ENCODE data around the gene BCL10.
A peak's percentile ranks its signal among the peaks of the same experiment; 100 is the strongest.

The BCL10 gene

DNA sequence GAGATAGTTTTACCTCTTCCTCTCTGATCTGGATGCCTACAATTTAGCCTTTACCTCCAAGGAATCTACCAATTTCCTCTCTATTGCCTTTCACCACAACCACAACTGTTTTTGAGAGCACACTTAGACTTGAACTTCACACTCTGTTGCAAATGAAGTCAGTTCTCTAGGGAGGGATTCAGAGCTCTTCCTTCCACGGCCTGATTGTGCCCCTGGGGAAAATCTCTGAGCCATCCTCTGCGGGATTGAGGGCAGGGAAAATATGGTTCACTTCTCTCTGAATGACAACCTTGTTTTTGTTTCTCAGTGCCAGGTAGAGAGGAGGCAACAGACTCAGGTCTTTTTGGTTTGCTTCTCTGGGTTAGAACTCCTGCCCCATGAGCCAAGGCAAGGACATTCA is 35.4 kb upstream of the BCL10 start:
- DNase-seq, result no peak
- no peak for ATAC-seq
- no peaks in the 10 kb centered on the region for H3K36me3 Mint-ChIP-seq (ENCODE audit: low read depth)
- peaks cover 4% of the 10 kb centered on the region for H3K4me1 Mint-ChIP-seq
- no peaks in the 10 kb centered on the region for H3K9me3 Mint-ChIP-seq
- peaks cover 39% of the 10 kb centered on the region for H3K27me3 Mint-ChIP-seq
- H3K27ac Mint-ChIP-seq, result no peak overlapping the region
- H3K4me3 Mint-ChIP-seq, result no peak overlapping the region

DNA sequence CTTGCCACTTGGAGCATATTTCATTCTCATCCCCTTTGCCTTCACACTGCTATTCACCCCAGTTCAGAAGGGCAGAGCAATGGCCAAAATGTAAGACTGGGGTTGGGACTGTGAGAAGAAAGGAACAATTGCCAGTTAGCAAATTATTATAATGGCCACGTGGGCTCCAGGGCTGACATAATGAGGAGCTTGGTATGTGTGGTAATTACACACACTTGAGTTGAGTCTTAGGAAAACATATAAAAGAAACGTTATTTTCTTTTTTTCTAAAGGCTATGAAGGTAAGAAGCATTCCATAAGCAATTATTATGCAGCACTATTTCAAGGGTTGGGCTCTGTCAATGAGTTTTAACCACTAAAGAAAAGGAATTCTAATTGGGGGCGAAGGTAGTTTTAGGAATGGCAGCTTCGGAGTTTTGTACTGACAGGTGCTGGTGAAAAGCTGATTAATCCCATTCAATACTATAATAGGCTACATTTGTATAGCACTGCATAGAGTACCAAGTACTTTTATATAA is 32.5 kb upstream of the BCL10 start:
- ATAC-seq (no peak), DNase-seq (no peak)
- H3K27ac Mint-ChIP-seq, result no peak overlapping the region
- H3K27me3 Mint-ChIP-seq, result peaks cover 49% of the 10 kb centered on the region
- no peak overlapping the region for H3K4me3 Mint-ChIP-seq
- no peaks in the 10 kb centered on the region for H3K36me3 Mint-ChIP-seq (ENCODE audit: low read depth)
- H3K4me1 Mint-ChIP-seq, result peaks cover 4% of the 10 kb centered on the region
- H3K9me3 Mint-ChIP-seq, result no peaks in the 10 kb centered on the region

DNA sequence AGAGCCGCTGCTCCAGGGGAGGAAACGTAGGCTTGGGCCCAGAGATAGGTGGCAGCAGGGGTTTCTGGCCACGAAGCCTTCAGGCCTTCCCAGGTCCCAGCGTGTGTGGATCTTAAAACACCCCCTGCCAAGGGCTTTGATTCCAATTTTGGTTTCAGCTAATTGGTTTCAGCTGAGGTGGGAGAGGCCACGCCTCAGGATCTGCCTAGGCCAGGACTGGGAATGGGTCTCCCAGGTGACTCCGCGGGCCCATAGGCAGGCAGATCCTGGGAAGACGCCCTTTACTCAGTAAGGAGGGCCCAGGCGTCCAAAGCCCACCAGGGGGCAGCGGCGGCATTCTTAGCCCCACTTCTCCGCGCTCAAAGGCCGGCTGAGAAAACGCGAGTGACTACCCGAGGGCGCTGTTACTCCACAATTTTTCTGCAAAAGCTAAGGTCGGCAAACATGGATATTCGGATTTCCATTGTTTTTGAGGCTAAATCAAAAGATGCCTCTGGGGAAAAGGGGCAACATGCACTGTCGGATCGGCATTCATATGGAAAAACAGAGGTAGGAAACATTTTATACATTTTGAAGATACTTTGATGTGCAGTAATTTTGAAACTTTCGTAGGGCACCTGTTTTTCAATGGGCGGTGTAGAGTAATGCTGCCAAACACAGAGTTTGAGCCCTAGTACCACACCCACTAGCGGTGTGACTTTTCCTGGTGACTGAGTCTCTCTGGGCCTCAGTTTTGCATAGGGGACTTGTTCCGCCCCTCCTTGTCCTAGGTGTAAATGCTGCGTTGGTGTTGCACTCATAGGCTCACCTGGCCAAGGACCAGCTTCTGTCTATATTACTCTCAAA is 31.8 kb upstream of the BCL10 start:
- Mint-ChIP-seq H3K4me1 (peaks cover 4% of the 10 kb centered on the region), H3K4me3 (no peak overlapping the region), H3K27me3 (peaks cover 55% of the 10 kb centered on the region), H3K27ac (no peak overlapping the region), H3K9me3 (no peaks in the 10 kb centered on the region), H3K36me3 (ENCODE audit: low read depth) (no peaks in the 10 kb centered on the region)
- peak; percentile 77 for DNase-seq
- peak; percentile 91 for ATAC-seq

DNA sequence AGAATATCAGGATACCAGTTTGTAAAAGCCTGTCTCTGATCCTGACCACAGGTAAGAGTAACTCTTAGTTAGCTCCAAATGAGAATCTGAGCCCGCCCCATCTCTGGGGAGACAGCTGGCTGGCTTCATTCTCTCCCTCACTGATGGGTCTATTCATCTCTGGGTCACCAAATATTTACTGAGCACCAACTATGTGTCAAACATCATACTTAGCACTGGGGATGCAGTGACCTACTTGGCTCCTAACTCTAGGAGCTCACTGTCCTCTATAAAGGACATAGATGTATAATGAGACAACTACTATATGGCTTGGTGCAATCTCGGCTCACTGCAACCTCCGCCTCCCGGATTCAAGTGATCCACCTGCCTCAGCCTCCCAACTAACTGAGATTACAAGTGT is 29.8 kb upstream of the BCL10 start:
- Mint-ChIP-seq H3K27me3 (peaks cover 64% of the 10 kb centered on the region), H3K9me3 (no peaks in the 10 kb centered on the region), H3K27ac (no peak overlapping the region), H3K4me1 (peaks cover 4% of the 10 kb centered on the region), H3K36me3 (ENCODE audit: low read depth) (no peaks in the 10 kb centered on the region), H3K4me3 (no peak overlapping the region)
- DNase-seq, result no peak
- no peak for ATAC-seq

DNA sequence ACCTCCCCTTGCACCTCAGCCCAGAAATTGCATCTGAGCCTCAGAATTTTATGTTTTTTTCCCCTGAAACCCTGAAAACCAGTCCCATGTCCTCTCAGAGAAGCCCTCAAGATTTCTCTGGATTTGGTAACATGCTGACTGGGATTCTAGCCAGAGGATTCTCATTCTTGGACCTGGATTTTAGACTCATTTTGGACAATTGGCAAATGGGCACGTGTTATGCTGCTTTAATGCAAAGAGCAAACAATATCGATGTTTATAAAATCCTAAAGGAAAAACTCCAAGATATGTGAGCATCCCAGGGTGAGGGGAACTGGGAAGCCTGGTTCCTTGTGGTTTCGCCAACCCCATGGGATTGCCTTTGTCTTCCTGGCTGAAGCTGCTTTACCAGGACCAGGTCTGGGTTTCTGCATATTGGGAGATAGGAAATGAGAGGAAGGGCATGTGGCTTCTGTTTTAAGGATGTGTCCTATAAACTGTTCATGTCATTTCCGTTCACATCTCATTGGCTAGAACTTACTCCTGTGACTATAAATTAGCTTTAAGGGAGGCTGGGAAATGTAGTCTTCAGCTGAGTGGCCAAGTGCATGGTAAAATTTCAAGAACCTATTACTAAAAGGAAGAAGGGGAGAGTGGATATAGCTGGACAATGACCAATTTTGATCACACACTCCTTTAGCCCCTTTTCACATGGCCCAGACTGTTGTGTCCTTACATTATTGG is 27.2 kb upstream of the BCL10 start:
- no peak overlapping the region for H3K27ac Mint-ChIP-seq
- H3K4me3 Mint-ChIP-seq, result no peak overlapping the region
- DNase-seq (no peak), ATAC-seq (no peak)
- no peaks in the 10 kb centered on the region for H3K9me3 Mint-ChIP-seq
- no peaks in the 10 kb centered on the region for H3K36me3 Mint-ChIP-seq (ENCODE audit: low read depth)
- peaks cover 12% of the 10 kb centered on the region for H3K4me1 Mint-ChIP-seq
- H3K27me3 Mint-ChIP-seq, result peaks cover 59% of the 10 kb centered on the region

DNA sequence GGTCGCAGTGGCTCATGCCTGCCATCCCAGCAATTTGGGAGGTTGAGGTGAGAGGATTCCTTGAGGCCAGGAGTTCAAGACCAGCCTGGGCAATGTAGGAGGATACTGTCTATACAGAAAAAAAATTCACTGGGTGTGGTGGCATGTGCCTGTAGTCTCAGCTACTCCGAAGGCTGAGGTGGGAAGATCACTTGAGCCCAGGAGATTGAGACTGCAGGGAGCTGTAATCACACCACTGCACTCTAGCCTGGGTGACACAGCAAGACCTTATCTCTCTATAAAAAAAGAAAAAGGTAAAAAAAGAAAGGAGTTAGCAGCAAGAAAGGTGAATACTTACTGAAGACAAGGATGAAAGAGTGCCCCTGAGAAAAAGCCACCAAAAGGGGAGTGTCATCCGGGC is 23.7 kb upstream of the BCL10 start:
- peaks cover 2% of the 10 kb centered on the region for H3K36me3 Mint-ChIP-seq (ENCODE audit: low read depth)
- peaks cover 27% of the 10 kb centered on the region for H3K4me1 Mint-ChIP-seq
- no peaks in the 10 kb centered on the region for H3K9me3 Mint-ChIP-seq
- ATAC-seq (no peak), DNase-seq (no peak)
- no peak overlapping the region for H3K4me3 Mint-ChIP-seq
- H3K27me3 Mint-ChIP-seq, result peaks cover 56% of the 10 kb centered on the region
- H3K27ac Mint-ChIP-seq, result no peak overlapping the region

DNA sequence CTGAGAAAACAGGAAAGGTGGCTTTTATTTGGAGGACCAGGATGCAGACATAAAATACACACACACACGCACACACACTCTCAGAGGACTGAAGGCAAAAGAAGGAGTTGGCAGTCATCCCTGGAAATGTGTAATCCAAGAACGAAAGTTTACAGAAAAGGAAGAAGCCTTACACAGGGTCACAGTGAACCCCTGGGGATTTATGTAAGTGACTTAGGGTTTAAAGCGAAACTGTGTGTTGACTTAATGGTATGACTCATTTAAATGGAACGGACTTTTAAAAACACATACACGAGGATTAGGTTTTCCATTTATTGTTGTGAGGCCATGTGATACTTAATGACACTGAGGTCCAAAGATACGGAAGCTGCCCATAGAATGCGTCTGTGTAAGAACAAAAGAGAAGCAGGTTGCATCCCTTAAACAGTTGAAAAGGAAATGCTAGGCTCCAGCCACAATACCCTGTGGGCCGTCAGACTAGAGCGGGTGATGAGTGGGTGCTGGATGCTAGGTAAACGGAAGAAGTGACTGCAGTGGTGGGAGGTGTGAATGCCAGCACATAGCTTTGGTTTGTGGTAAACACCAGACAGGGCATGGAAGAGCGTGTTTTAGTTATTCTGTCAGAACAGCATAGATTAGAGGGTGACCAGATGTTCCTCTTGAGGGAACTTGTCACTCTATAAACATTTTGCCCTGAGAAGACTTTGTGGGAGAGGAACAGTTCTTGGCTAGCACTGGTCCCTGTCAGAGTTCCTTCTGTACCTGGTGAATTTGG is 21.6 kb upstream of the BCL10 start:
- Mint-ChIP-seq H3K27ac (peak overlapping the region; percentile 90), H3K4me1 (peaks cover 34% of the 10 kb centered on the region), H3K4me3 (peak overlapping the region; percentile 70), H3K27me3 (peaks cover 43% of the 10 kb centered on the region), H3K9me3 (no peaks in the 10 kb centered on the region), H3K36me3 (ENCODE audit: low read depth) (peaks cover 2% of the 10 kb centered on the region)
- ATAC-seq (peak; percentile 98), DNase-seq (peak; percentile 71)

DNA sequence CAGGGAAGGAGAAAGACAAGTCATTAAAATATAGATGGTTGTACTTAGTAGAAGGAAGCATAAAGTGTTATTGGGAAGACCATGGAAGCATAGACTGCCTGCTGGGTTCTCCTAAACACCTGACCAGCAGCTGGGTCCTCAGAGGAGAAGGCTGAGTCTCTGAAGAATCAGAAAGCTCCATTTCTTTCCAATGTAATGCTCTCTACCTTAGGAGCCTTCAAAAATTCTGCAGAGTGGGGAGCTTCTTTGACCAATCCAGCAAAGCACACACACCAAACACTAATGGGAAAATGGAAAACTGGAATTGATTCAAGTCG is 21.1 kb upstream of the BCL10 start:
- H3K4me1 Mint-ChIP-seq, result peaks cover 34% of the 10 kb centered on the region
- H3K36me3 Mint-ChIP-seq (ENCODE audit: low read depth), result peaks cover 2% of the 10 kb centered on the region
- H3K27ac Mint-ChIP-seq, result peak overlapping the region; percentile 90
- DNase-seq, result no peak
- peak overlapping the region; percentile 70 for H3K4me3 Mint-ChIP-seq
- ATAC-seq, result no peak
- peaks cover 39% of the 10 kb centered on the region for H3K27me3 Mint-ChIP-seq
- H3K9me3 Mint-ChIP-seq, result no peaks in the 10 kb centered on the region

DNA sequence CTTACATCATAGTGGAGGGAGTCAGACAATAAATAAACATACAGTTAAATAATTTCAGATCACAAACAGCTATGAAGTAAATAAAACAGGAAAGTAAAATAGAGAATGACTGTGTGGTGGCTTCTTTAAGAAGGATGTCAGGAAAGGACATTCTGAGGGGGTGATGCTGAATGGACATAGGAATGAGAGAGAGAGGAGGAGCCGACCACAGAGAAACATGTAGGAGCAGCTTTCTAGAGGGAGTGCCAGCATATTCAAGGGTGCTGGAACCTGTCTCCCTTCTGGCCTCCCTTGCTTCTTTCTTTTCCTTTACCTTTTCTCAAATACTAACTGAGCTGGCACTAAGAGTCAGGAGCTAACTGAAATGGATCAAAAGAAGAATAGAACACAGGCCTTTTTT is 20.5 kb upstream of the BCL10 start:
- H3K4me3 Mint-ChIP-seq, result no peak overlapping the region
- peaks cover 2% of the 10 kb centered on the region for H3K36me3 Mint-ChIP-seq (ENCODE audit: low read depth)
- peaks cover 34% of the 10 kb centered on the region for H3K4me1 Mint-ChIP-seq
- H3K9me3 Mint-ChIP-seq, result no peaks in the 10 kb centered on the region
- H3K27me3 Mint-ChIP-seq, result peaks cover 33% of the 10 kb centered on the region
- ATAC-seq (no peak), DNase-seq (no peak)
- H3K27ac Mint-ChIP-seq, result peak overlapping the region; percentile 41

DNA sequence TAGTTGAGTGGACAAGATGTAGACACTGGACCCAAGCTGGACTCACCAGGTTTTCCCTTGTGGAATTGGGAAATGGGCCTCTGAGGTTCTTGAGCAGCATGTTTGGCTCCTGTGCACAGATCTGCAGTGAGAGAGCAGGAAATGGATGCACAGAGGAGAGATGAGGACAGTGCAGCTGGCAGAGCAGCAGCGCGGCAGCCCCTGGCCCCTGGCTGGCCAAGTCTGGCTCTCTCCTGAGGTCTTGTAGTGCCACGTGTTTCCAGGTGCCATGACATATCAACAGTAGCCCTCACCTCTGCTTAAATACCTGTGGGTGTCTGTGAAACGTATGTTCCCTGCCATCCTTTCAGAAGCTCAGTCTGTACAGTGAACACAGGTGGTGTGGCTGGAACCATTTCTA is 19.2 kb upstream of the BCL10 start:
- Mint-ChIP-seq H3K4me1 (peaks cover 34% of the 10 kb centered on the region), H3K36me3 (ENCODE audit: low read depth) (peaks cover 2% of the 10 kb centered on the region), H3K27me3 (peaks cover 27% of the 10 kb centered on the region), H3K27ac (no peak overlapping the region), H3K9me3 (no peaks in the 10 kb centered on the region), H3K4me3 (no peak overlapping the region)
- no peak for DNase-seq
- ATAC-seq, result no peak

DNA sequence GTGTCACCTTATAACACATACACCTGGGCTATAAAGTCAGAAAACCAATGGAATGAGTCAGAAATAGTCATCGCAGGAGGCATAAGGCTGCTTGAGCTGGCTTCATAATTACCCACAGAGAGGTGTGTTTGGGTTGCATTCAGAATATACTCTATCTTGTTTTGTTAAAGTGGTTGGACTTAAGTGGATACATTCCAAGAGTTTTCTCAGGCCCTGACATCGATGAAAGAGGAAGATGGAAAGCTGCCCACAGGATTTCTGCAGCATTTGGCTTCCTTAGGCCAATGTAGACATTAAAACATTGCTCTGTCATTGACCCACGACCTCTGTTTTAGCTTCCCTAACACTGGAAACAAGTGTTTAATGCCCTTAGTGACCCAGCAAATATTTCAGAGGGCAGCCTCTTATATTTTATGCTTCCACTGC is 18.6 kb upstream of the BCL10 start:
- H3K36me3 Mint-ChIP-seq (ENCODE audit: low read depth), result peaks cover 2% of the 10 kb centered on the region
- no peak overlapping the region for H3K27ac Mint-ChIP-seq
- peaks cover 41% of the 10 kb centered on the region for H3K4me1 Mint-ChIP-seq
- DNase-seq (no peak), ATAC-seq (no peak)
- H3K27me3 Mint-ChIP-seq, result peaks cover 23% of the 10 kb centered on the region
- no peak overlapping the region for H3K4me3 Mint-ChIP-seq
- no peaks in the 10 kb centered on the region for H3K9me3 Mint-ChIP-seq

DNA sequence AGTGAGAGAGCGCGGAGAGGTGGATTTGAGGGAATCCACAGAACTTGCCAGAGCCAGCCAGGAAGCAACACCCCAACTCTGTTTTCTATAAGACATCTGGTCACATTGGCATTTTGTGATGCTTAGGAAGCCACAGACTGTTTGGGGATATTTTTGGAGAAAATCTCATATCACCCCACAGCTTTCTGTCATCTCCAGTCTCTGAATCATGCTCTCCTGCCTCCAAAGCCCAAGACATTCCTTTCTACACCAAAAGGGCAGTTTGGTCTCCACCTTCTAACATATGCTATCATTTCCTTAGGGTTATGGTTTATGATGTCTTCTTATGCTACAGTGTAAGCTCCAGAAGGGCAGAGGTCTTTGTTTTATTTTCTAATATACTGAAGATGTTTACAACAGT is 14.4 kb upstream of the BCL10 start:
- peaks cover 22% of the 10 kb centered on the region for H3K4me1 Mint-ChIP-seq
- ATAC-seq, result no peak
- H3K36me3 Mint-ChIP-seq (ENCODE audit: low read depth), result no peaks in the 10 kb centered on the region
- no peak overlapping the region for H3K27ac Mint-ChIP-seq
- H3K27me3 Mint-ChIP-seq, result peaks cover 11% of the 10 kb centered on the region
- no peaks in the 10 kb centered on the region for H3K9me3 Mint-ChIP-seq
- DNase-seq, result no peak
- H3K4me3 Mint-ChIP-seq, result no peak overlapping the region

DNA sequence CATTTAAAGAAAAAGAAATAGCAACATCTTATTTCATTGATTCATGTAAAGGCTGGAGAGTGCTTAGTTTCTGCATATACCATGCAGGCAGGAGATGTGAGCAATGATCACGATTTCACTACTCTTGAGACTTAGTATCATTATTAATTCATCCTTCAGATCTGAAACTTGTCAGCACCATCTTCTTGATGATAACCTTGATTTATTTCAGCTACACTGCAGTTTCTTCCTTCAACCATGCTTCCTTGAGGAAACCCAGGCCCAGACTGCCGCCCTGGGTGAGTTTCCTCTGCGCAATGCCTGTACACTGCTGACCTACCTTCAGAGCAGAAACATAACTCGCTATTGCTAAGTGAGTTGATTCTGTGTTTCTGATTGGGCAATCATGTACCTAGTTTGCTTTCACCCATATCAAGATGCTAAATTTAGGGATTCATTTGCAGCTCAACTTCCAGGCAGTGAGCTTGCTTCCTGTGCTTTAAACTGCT is 13.5 kb upstream of the BCL10 start:
- Mint-ChIP-seq H3K4me3 (no peak overlapping the region), H3K27me3 (peaks cover 8% of the 10 kb centered on the region), H3K27ac (no peak overlapping the region), H3K36me3 (ENCODE audit: low read depth) (no peaks in the 10 kb centered on the region), H3K4me1 (peaks cover 20% of the 10 kb centered on the region), H3K9me3 (no peaks in the 10 kb centered on the region)
- ATAC-seq, result peak; percentile 50
- DNase-seq, result no peak

DNA sequence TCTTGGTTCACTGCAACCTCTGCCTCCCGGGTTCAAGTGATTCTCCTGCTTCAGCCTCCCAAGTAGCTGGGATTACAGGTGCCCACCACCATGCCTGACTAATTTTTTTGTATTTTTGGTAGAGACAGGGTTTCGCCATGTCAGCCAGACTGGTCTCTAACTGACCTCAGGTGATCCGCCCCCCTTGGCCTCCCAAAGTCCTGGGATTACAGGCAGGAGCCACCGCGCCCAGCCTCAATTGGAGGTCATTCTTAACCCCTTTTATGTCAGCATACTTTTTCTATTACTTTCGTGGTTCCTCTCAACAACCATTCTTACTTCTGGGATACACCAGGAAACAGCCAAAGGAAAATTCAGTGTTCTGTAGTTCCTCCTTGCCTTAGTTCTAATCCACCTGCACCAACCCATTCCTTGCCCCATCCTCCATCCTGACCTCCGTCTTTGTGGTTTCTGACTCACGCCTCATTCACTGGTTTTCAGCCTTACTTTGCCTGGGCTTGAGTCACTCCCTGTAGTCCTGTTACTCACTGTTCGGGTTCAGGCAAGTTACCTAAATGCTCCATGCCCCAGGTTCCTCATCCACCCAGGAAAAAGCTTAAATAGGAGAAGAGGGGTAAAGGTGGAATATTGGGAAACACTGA is 12.9 kb upstream of the BCL10 start:
- Mint-ChIP-seq H3K4me1 (peaks cover 15% of the 10 kb centered on the region), H3K27ac (no peak overlapping the region), H3K9me3 (no peaks in the 10 kb centered on the region), H3K36me3 (ENCODE audit: low read depth) (no peaks in the 10 kb centered on the region), H3K27me3 (peaks cover 10% of the 10 kb centered on the region), H3K4me3 (peak overlapping the region; percentile 60)
- DNase-seq (peak; percentile 29), ATAC-seq (peak; percentile 94)

Data from activated naive CD8-positive, alpha-beta T cell treated with anti-CD3 and anti-CD28 coated beads, Interleukin-2, amount 50 U/mL, for 24 hours (primary cell).